Measurements from ENCODE around the gene TBC1D8. TPM values are rescaled to one million over a fixed set of nuclear protein-coding genes. Genes with fewer than 3 reads are reported as not detected.

The TBC1D8 gene
- total and polyA plus RNA-seq, 2 of the 8 experiments (the other 6 are each of a cell fraction or from before 2014, with no cell fraction given), result 20.8 to 21.8 TPM

- TF ChIP-seq CHD7 (IDR thresholded peaks at IDR 0.05; ENCODE audit: insufficient replicate concordance, low read length) (no peak), SAP30 (IDR thresholded peaks at IDR 0.05; ENCODE audit: insufficient read depth, insufficient replicate concordance, low read length) (no peak), MAX (IDR thresholded peaks at IDR 0.05) (no peak), ASH2L (IDR thresholded peaks at IDR 0.05; ENCODE audit: low read length) (no peak), KDM1A (IDR thresholded peaks at IDR 0.05; ENCODE audit: borderline replicate concordance, low read length) (peak; percentile 76), SUZ12 (IDR thresholded peaks at IDR 0.05; ENCODE audit: low read length) (no peak), RAD21 (IDR thresholded peaks at IDR 0.05 in 1 of 2, conservative IDR thresholded peaks at IDR 0.05 in 1 of 2; ENCODE audit: low read depth in 2 of 2, low read length in 2 of 2) (no peak), KDM4A (IDR thresholded peaks at IDR 0.05; ENCODE audit: low read depth, low read length, severe bottlenecking) (no peak)
Observed at GRCh38 chr2:101139495-101139894, 11.7 kb downstream of the TBC1D8 start (continued).
